Stimulated activated CD4-positive, alpha-beta T cell treated with anti-CD3 and anti-CD28 coated beads, Interleukin-12 subunit alpha, Interleukin-12 subunit beta, amount 100 ng/mL, for 24 hours (primary cell): ENCODE results near the gene KRTAP6-2.

Source experiments
- DNase-seq, 2 experiments: peaks; one replicate each; pipeline ENCODE4 v3.0.0-alpha.2; 2020; ENCODE audit warnings: low read depth in 2 of 2

KRTAP6-2 gene

GRCh38 chr21:30598802-30599201 lies at the start of gene KRTAP6-2:
Gene KRTAP6-2, minus strand, starts transcription at chr21:30598902. Its CDS starts 28 bp downstream, at chr21:30598874.
- DNase-seq, result no peak

GRCh38 chr21:30646904-30647414 lies 48.3 kb upstream of the KRTAP6-2 start:
- no peak for DNase-seq

GRCh38 chr21:30642564-30642963 lies 43.9 kb upstream of the KRTAP6-2 start, which contains the start of gene KRTAP20-3:
Gene KRTAP20-3, plus strand, starts transcription at chr21:30642864.
- no peak for DNase-seq

GRCh38 chr21:30638686-30639085 lies 40.0 kb upstream of the KRTAP6-2 start:
- DNase-seq, result no peak

GRCh38 chr21:30634906-30635305 lies 36.2 kb upstream of the KRTAP6-2 start, which contains the start of gene KRTAP20-2:
Gene KRTAP20-2, plus strand, starts transcription at chr21:30635206. Its CDS starts 58 bp downstream, at chr21:30635264.
- no peak for DNase-seq

GRCh38 chr21:30629200-30629599 lies 30.5 kb upstream of the KRTAP6-2 start:
- no peak for DNase-seq

GRCh38 chr21:30628109-30628508 lies 29.4 kb upstream of the KRTAP6-2 start:
- DNase-seq, result no peak

- DNase-seq, result no peak
Measured at GRCh38 chr21:30625449-30626165, 26.9 kb upstream of the KRTAP6-2 start.

- no peak for DNase-seq
Measured at GRCh38 chr21:30623362-30623761, 24.7 kb upstream of the KRTAP6-2 start.

- no peak for DNase-seq
Measured at GRCh38 chr21:30620522-30620921, 21.8 kb upstream of the KRTAP6-2 start, which contains the start of gene KRTAP20-4. Gene KRTAP20-4, plus strand, starts transcription at chr21:30620627.

GRCh38 chr21:30620080-30620479 lies 21.4 kb upstream of the KRTAP6-2 start:
- DNase-seq, result no peak

GRCh38 chr21:30616125-30616524 lies 17.4 kb upstream of the KRTAP6-2 start, which contains the start of gene KRTAP20-1:
Gene KRTAP20-1, plus strand, starts transcription at chr21:30616425. Its CDS starts 30 bp downstream, at chr21:30616455.
- DNase-seq, result no peak

GRCh38 chr21:30615199-30615598 lies 16.5 kb upstream of the KRTAP6-2 start:
- DNase-seq, result no peak

GRCh38 chr21:30613836-30614235 lies 15.1 kb upstream of the KRTAP6-2 start, which contains the start of gene KRTAP6-1:
Gene KRTAP6-1, minus strand, starts transcription at chr21:30613930. Its CDS starts 26 bp downstream, at chr21:30613904.
- no peak for DNase-seq

- no peak for DNase-seq
Measured at GRCh38 chr21:30612132-30612531, 13.4 kb upstream of the KRTAP6-2 start.

- DNase-seq, result no peak
Measured at GRCh38 chr21:30605968-30606367, 7.3 kb upstream of the KRTAP6-2 start.

GRCh38 chr21:30600787-30601186 lies 2.1 kb upstream of the KRTAP6-2 start, which contains the start of gene KRTAP22-1:
Gene KRTAP22-1, plus strand, starts transcription at chr21:30601087.
- no peak for DNase-seq

- DNase-seq, result no peak
Measured at GRCh38 chr21:30592140-30592539, 6.6 kb downstream of the KRTAP6-2 start, which contains the start of gene KRTAP6-3. Gene KRTAP6-3, plus strand, starts transcription at chr21:30592440. Its CDS starts 6 bp downstream, at chr21:30592446.

GRCh38 chr21:30590297-30590696 lies 8.4 kb downstream of the KRTAP6-2 start, which contains the start of gene KRTAP22-2:
Gene KRTAP22-2, minus strand, starts transcription at chr21:30590397.
- no peak for DNase-seq

- DNase-seq, result no peak
Measured at GRCh38 chr21:30582870-30583269, 15.8 kb downstream of the KRTAP6-2 start.

GRCh38 chr21:30580132-30580531 lies 18.6 kb downstream of the KRTAP6-2 start:
- no peak for DNase-seq

- DNase-seq, result no peak
Measured at GRCh38 chr21:30579346-30579745, 19.4 kb downstream of the KRTAP6-2 start.

GRCh38 chr21:30577766-30578165 lies 20.9 kb downstream of the KRTAP6-2 start:
- DNase-seq, result no peak
